Neural crest cell (in vitro differentiated cells): ENCODE results near the gene OR6K2. TPM values are rescaled to one million over a fixed set of nuclear protein-coding genes. Genes with fewer than 3 reads are reported as not detected.

Experiments
- DNase-seq: peaks from one replicate; pipeline ENCODE4 v3.0.0; 2021; ENCODE audit warnings: low read depth, mixed read lengths, low spot score
- H3K27ac Mint-ChIP-seq: one replicate; pipeline ENCODE4 v1.8.0; 2021; ENCODE audit warnings: mild to moderate bottlenecking, mixed read lengths; ENCODE audit not compliant: unreplicated experiment
- H3K27me3 Mint-ChIP-seq: 2 replicates; pipeline ENCODE4 v1.8.0; 2021; ENCODE audit warnings: low read depth, mild to moderate bottlenecking, mixed read lengths
- H3K36me3 Mint-ChIP-seq: 2 replicates; pipeline ENCODE4 v1.8.0; 2021; ENCODE audit warnings: low read depth, mild to moderate bottlenecking, mixed read lengths
- H3K4me1 Mint-ChIP-seq: 2 replicates; pipeline ENCODE4 v1.8.0; 2021; ENCODE audit warnings: mixed read lengths
- H3K4me3 Mint-ChIP-seq: one replicate; pipeline ENCODE4 v1.8.0; 2021; ENCODE audit warnings: mild to moderate bottlenecking, mixed read lengths
- H3K9me3 Mint-ChIP-seq: 2 replicates; pipeline ENCODE4 v1.8.0; 2021; ENCODE audit warnings: mixed read lengths
- CTCF ChIP-seq: fragments of 200-600 bp; sonication (generic); conservative IDR thresholded peaks from 2 replicates; pipeline ENCODE4 v1.5.0; 2021; ENCODE audit warnings: antibody characterized with exemption, mild to moderate bottlenecking
- total RNA-seq: library from RNA; stranded (reverse); gene quantifications from 2 replicates; pipeline ENCODE4 v1.2.1, GENCODE V29; 2021

Gene OR6K2
- total RNA-seq, 1 donor from 2014 or later, result not detected

- no peak for DNase-seq
- Mint-ChIP-seq H3K4me3 (no peak overlapping the region), H3K27ac (no peak overlapping the region), H3K36me3 (no peaks in the 10 kb centered on the region), H3K9me3 (no peaks in the 10 kb centered on the region), H3K27me3 (peaks cover 38% of the 10 kb centered on the region), H3K4me1 (no peaks in the 10 kb centered on the region)
- no peak for TF ChIP-seq CTCF
Observed at GRCh38 chr1:158728510-158729225, 28.2 kb upstream of the OR6K2 start.

- no peak for DNase-seq
- Mint-ChIP-seq H3K36me3 (no peaks in the 10 kb centered on the region), H3K27me3 (peaks cover 53% of the 10 kb centered on the region), H3K4me3 (no peak overlapping the region), H3K4me1 (no peaks in the 10 kb centered on the region), H3K27ac (no peak overlapping the region), H3K9me3 (no peaks in the 10 kb centered on the region)
- TF ChIP-seq CTCF, result no peak
Observed at GRCh38 chr1:158724442-158724841, 24.0 kb upstream of the OR6K2 start.

GRCh38 chr1:158720620-158721019 is 20.2 kb upstream of the OR6K2 start, which contains the start of gene OR6K3:
OR6K3 (minus strand) TSS chr1:158720720; CDS start chr1:158718115, 2,605 bp downstream.
- H3K4me3 Mint-ChIP-seq, result no peak within 1 kb of the TSS
- no peaks in the 10 kb centered on the region for H3K4me1 Mint-ChIP-seq
- H3K9me3 Mint-ChIP-seq, result peaks cover 2% of the 10 kb centered on the region
- TF ChIP-seq CTCF, result no peak
- H3K36me3 Mint-ChIP-seq, result no peaks in the 10 kb centered on the region
- peaks cover 56% of the 10 kb centered on the region for H3K27me3 Mint-ChIP-seq
- H3K27ac Mint-ChIP-seq, result no peak within 1 kb of the TSS
- DNase-seq, result no peak

GRCh38 chr1:158719664-158720063 is 19.2 kb upstream of the OR6K2 start:
- Mint-ChIP-seq H3K4me1 (no peaks in the 10 kb centered on the region), H3K9me3 (peaks cover 2% of the 10 kb centered on the region), H3K36me3 (no peaks in the 10 kb centered on the region), H3K27ac (no peak overlapping the region), H3K4me3 (no peak overlapping the region), H3K27me3 (peaks cover 57% of the 10 kb centered on the region)
- TF ChIP-seq CTCF, result no peak
- DNase-seq, result no peak

- no peak overlapping the region for H3K4me3 Mint-ChIP-seq
- H3K9me3 Mint-ChIP-seq, result peaks cover 2% of the 10 kb centered on the region
- no peak for DNase-seq
- H3K27me3 Mint-ChIP-seq, result peaks cover 67% of the 10 kb centered on the region
- H3K27ac Mint-ChIP-seq, result no peak overlapping the region
- TF ChIP-seq CTCF, result no peak
- H3K36me3 Mint-ChIP-seq, result no peaks in the 10 kb centered on the region
- H3K4me1 Mint-ChIP-seq, result no peaks in the 10 kb centered on the region
Observed at GRCh38 chr1:158717344-158717743, 16.9 kb upstream of the OR6K2 start.
